22Rv1 (cell line): Measurements from ENCODE around the gene PRKAA1.
"Not testable (repeated sequence)": the region's sequence is repeated elsewhere in the genome, so short reads cannot be mapped to it uniquely, and the experiment has no call there.

Experiments
- ZFX ChIP-seq: fragments of 450-650 bp; IDR thresholded peaks from 2 replicates; pipeline ENCODE4 v1.6.1; 2017; ENCODE audit warnings: antibody characterized with exemption, borderline replicate concordance
- TF ChIP-seq, protein P1 (sequence below): fragments of 450-650 bp; IDR thresholded peaks from 2 replicates; pipeline ENCODE4 v1.5.1; 2017; ENCODE audit warnings: mild to moderate bottlenecking

DNA sequence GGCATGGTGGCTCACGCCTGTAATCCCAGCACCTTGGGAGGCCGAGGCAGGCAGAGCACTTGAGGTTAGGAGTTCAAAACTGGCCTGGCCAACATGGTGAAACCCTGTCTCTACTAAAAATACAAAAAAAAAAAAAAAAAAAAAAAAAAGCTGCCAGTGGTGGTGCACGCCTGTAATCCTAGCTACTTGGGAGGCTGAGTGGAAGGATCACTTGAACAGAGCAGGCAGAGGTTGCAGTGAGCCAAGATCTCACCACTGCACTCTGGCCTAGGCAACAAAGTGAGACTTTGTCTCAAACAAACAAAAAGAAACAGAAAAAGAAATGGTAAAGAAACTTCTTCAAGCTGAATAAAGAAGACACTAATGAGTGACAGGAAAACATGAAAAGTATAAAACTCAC, 11.5 kb downstream of the PRKAA1 start:
- TF ChIP-seq, protein P1, sequence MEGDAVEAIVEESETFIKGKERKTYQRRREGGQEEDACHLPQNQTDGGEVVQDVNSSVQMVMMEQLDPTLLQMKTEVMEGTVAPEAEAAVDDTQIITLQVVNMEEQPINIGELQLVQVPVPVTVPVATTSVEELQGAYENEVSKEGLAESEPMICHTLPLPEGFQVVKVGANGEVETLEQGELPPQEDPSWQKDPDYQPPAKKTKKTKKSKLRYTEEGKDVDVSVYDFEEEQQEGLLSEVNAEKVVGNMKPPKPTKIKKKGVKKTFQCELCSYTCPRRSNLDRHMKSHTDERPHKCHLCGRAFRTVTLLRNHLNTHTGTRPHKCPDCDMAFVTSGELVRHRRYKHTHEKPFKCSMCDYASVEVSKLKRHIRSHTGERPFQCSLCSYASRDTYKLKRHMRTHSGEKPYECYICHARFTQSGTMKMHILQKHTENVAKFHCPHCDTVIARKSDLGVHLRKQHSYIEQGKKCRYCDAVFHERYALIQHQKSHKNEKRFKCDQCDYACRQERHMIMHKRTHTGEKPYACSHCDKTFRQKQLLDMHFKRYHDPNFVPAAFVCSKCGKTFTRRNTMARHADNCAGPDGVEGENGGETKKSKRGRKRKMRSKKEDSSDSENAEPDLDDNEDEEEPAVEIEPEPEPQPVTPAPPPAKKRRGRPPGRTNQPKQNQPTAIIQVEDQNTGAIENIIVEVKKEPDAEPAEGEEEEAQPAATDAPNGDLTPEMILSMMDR = not testable (repeated sequence)
- not testable (repeated sequence) for TF ChIP-seq ZFX
